Body of pancreas (tissue), 4 donors: ENCODE measurements around the gene CBX7. TPM values are rescaled to one million over a fixed set of nuclear protein-coding genes. Genes with fewer than 3 reads are reported as not detected.

ENCODE experiments used
- ATAC-seq: fragments of 150-250 bp; one replicate; pipeline ENCODE4 v1.9.1; 2016
- DNase-seq, 4 donors: peaks; one replicate each; pipeline ENCODE4 v3.0.0-alpha.2; 2019
- H3K27ac ChIP-seq, 4 donors: fragments of 200-600 bp; sonication (generic); 1 replicate in 3 of 4; 2 replicates in 1 of 4; pipeline versions ENCODE4 v1.5.1 to v1.6.1; 2016 to 2019; ENCODE audit warnings: mild to moderate bottlenecking in 1 of 4, mixed read lengths in 1 of 4, moderate library complexity in 1 of 4
- H3K27me3 ChIP-seq, 2 donors: fragments of 200-600 bp; sonication (generic); one replicate each; pipeline ENCODE4 v1.6.0; 2016; ENCODE audit warnings: mild to moderate bottlenecking in 1 of 2
- H3K36me3 ChIP-seq, 2 donors: fragments of 200-600 bp; sonication (generic); replicated peaks in 1 of 2; 2 replicates each; pipeline ENCODE4 v1.5.1; 2016; ENCODE audit warnings: low read depth in 2 of 2; ENCODE audit not compliant: insufficient read depth in 1 of 2
- H3K4me1 ChIP-seq: fragments of 200-600 bp; sonication (generic); one replicate; pipeline ENCODE4 v1.6.0; 2016
- H3K4me3 ChIP-seq, 2 donors: fragments of 200-600 bp; sonication (generic); 1 replicate in 1 of 2; 2 replicates in 1 of 2; pipeline ENCODE4 v1.5.1; 2016 to 2019
- H3K9me3 ChIP-seq, 3 donors: fragments of 200-600 bp; sonication (generic); 1 replicate in 2 of 3; 2 replicates in 1 of 3; pipeline ENCODE4 v1.5.1; 2016
- POLR2A ChIP-seq, 3 donors: fragments of 450-650 bp; IDR thresholded peaks; one replicate each; pipeline ENCODE4 v1.6.1; 2016; ENCODE audit warnings: antibody characterized with exemption in 3 of 3, mild to moderate bottlenecking in 2 of 3
- WGBS, 2 donors: methylation state at CpG; one replicate each; pipeline ENCODE4 v1.1.5; 2017; 5-methylcytosine and 5-hydroxymethylcytosine counted together
- intact Hi-C: fragments of 100-400 bp; cut with DNase I; formaldehyde crosslinking; loops from one replicate; pipeline ENCODE4 v1.15.1; 2023
- total RNA-seq, 2 donors: library from RNA; depleted of rRNA; stranded (reverse); fragments of >200 nt; gene quantifications; one replicate each; pipeline ENCODE4 v1.1.0, GENCODE V29; 2016
- TF ChIP-seq, protein P1 (sequence below), 7 experiments: fragments of 450-650 bp in 4 of 7; fragments of 200-600 bp in 3 of 7; sonication (generic) in 3 of 7; IDR thresholded peaks; one replicate each; pipeline ENCODE4 v1.5.1; 2016 to 2019; ENCODE audit warnings: antibody characterized with exemption in 7 of 7

Gene CBX7
- total RNA-seq, 2 donors from 2014 or later = 38.1 to 41.2 TPM

DNA sequence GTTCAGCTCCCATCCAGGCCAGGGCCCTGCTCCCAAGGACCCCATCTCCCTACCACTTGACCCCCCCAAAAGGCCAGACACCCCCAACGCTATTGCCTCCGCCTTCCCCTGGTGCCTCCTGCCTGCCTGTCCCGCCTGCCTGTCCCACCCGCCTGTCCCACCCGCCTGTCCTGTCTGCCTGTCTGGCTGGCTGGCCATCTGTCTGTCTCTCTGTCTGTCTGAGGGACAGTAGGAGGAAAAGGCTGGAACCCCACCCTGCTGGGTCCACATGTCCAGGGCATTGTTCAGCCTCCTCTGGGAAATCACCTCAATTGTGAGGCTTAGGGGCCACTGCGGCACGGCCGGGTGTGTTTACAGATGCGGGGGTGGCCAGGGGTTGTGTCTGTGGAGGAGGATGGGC lies 25.3 kb upstream of the CBX7 start:
- H3K4me3 ChIP-seq = no peak overlapping the region
- no peaks in the 10 kb centered on the region for H3K36me3 ChIP-seq
- TF ChIP-seq, protein P1, sequence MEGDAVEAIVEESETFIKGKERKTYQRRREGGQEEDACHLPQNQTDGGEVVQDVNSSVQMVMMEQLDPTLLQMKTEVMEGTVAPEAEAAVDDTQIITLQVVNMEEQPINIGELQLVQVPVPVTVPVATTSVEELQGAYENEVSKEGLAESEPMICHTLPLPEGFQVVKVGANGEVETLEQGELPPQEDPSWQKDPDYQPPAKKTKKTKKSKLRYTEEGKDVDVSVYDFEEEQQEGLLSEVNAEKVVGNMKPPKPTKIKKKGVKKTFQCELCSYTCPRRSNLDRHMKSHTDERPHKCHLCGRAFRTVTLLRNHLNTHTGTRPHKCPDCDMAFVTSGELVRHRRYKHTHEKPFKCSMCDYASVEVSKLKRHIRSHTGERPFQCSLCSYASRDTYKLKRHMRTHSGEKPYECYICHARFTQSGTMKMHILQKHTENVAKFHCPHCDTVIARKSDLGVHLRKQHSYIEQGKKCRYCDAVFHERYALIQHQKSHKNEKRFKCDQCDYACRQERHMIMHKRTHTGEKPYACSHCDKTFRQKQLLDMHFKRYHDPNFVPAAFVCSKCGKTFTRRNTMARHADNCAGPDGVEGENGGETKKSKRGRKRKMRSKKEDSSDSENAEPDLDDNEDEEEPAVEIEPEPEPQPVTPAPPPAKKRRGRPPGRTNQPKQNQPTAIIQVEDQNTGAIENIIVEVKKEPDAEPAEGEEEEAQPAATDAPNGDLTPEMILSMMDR (IDR thresholded peaks at IDR 0.05) = no peak
- no peak for TF ChIP-seq POLR2A (IDR thresholded peaks at IDR 0.05)
- ATAC-seq = no peak
- WGBS, 2 donors = 90 to 97% methylated on average over 9 of the region's 9 CpGs
- peaks cover 42% of the 10 kb centered on the region for H3K4me1 ChIP-seq
- intact Hi-C loops = no loop called here
- DNase-seq = no peak
- no peaks in the 10 kb centered on the region for H3K27me3 ChIP-seq
- H3K27ac ChIP-seq = peak overlapping the region in 3 of 4 donors; percentile 79 to 83 (median 81)
- H3K9me3 ChIP-seq = no peaks in the 10 kb centered on the region

DNA sequence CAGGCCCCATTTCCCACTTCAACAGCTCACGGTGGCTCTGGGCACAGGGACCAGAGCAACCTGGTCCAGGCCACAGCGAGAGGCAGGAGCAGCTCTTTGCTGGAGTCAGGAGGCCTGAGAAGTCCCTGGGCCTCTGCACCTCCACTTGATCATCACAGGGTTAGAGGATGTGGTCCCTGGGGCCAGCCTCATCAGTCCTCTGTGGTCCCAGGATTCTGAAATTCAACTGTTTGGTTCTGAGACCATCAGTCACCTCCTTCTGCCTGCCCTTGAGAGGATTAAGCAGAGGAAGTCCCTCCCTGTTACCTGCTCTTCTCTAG lies 24.9 kb upstream of the CBX7 start:
- Histone ChIP-seq H3K36me3 (no peaks in the 10 kb centered on the region), H3K27me3 (no peaks in the 10 kb centered on the region), H3K4me1 (peaks cover 42% of the 10 kb centered on the region), H3K27ac (peak overlapping the region in 3 of 4 donors; percentile 79 to 83 (median 81)), H3K9me3 (no peaks in the 10 kb centered on the region), H3K4me3 (no peak overlapping the region)
- ATAC-seq = no peak
- TF ChIP-seq, protein P1 (IDR thresholded peaks at IDR 0.05) = no peak
- no peak for TF ChIP-seq POLR2A (IDR thresholded peaks at IDR 0.05)
- 94% methylated on average over 2 of the region's 2 CpGs; no CpG with 5 or more reads in 1 of the 2 donors for WGBS, 2 donors
- intact Hi-C loops = no loop called here
- no peak for DNase-seq

DNA sequence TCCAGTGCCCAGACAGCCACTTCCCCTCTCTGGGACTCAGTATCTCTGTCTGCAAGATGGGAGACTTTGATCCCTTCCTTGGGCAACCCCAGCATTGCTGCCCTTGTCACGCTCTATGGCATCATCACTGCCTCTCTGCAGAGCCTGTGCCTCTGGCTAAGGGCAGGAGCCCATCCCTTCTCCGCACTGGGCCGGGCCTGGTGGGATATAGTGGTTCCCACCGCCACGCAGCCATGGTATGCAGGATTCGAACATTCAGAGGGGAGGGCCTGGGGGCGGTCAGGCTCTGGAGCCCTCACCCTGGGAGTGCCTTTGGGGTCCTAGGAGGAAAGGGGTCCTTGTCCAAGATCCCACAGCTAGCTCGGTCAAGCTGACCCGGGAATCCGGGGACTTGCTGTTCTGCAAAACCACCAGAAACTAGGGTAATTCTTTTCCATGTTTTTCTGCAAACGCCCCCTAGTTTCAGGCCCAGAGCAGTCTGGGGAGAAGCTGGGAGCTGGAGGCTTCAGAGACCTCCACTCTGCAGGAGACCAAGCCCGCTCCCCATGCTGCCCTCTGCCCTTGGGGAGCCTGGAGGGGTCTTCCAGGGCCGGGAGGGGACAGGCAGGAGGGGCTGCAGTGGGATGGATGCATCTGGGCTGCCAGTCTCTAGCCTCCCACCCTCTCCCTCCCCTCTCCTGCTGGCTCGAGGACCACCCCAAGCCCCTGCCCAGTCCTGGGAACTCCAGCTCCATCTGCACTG lies 24.4 kb upstream of the CBX7 start:
- peak overlapping the region; percentile 66 to 83 (median 80) for H3K27ac ChIP-seq
- no peak overlapping the region for H3K4me3 ChIP-seq
- intact Hi-C loops = no loop called here
- ATAC-seq (no peak), DNase-seq (no peak)
- no peaks in the 10 kb centered on the region for H3K36me3 ChIP-seq
- TF ChIP-seq, protein P1 (IDR thresholded peaks at IDR 0.05) = no peak
- no peak for TF ChIP-seq POLR2A (IDR thresholded peaks at IDR 0.05)
- 80 to 91% methylated on average over 1 to 14 of the region's 14 CpGs for WGBS, 2 donors
- peaks cover 42% of the 10 kb centered on the region for H3K4me1 ChIP-seq
- no peaks in the 10 kb centered on the region for H3K27me3 ChIP-seq
- H3K9me3 ChIP-seq = no peaks in the 10 kb centered on the region

DNA sequence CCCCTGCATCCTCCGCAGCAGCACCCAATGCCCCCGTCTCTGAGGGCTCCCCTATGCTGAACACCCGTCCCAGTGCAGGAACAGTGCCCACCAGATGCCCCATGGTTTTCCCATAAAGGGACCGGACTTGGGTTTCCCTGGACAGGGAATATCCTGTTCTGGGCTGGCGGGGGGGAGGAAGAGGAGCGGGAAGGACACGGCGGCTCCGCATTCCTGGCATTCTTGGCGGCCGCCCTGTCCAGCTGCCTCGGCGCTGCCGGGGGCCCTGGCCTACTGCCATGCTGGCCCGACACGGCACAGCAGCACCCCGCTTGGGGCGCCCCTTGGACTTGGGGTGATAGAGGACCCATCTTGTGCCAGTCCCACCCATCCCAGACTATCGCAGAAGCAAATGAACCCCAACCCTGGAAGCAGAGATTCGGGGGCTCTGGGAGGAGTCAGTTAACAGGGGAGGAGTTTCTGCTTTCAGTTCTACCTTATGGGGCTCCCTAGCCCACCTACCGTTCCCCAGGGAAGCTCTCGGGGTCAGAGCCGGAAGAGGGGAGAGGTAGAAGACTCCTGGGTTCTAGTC lies 23.7 kb upstream of the CBX7 start:
- H3K4me1 ChIP-seq = peaks cover 43% of the 10 kb centered on the region
- H3K4me3 ChIP-seq = no peak overlapping the region
- H3K36me3 ChIP-seq = no peaks in the 10 kb centered on the region
- intact Hi-C loops = no loop called here
- H3K27ac ChIP-seq = peak overlapping the region; percentile 66 to 83 (median 80)
- DNase-seq (peak; percentile 63 to 82 (median 70)), ATAC-seq (peak; percentile 70)
- TF ChIP-seq, protein P1 (IDR thresholded peaks at IDR 0.05) = no peak
- TF ChIP-seq POLR2A (IDR thresholded peaks at IDR 0.05) = no peak
- H3K9me3 ChIP-seq = no peaks in the 10 kb centered on the region
- 40 to 46% methylated on average over 3 to 23 of the region's 23 CpGs for WGBS, 2 donors
- H3K27me3 ChIP-seq = no peaks in the 10 kb centered on the region
